ENCODE results near the gene TRAF7.
"Not testable (repeated sequence)": the region's sequence is repeated elsewhere in the genome, so short reads cannot be mapped to it uniquely, and the experiment has no call there.

TRAF7 gene

GRCh38 chr16:2155091-2155950 lies at the start of gene TRAF7:
TSS of gene TRAF7 (plus strand) at chr16:2155782. CDS start at chr16:2163921, 8,139 bp downstream.
- Mint-ChIP-seq H3K9me3 (no peaks in the 10 kb centered on the region), H3K36me3 (peaks cover 48 to 60% of the 10 kb centered on the region in 2 donors), H3K4me3 (peak within 1 kb of the TSS; percentile 96), H3K4me1 (peaks cover 42 to 89% of the 10 kb centered on the region in 2 donors), H3K27me3 (no peaks in the 10 kb centered on the region), H3K27ac (peak within 1 kb of the TSS; percentile 97)
- ATAC-seq (replicated peaks): peak; percentile 91 to 95
- DNase-seq: peak; percentile 99

- not testable (repeated sequence) for H3K27me3 Mint-ChIP-seq; DNase-seq; H3K27ac Mint-ChIP-seq; H3K9me3 Mint-ChIP-seq; H3K4me3 Mint-ChIP-seq; H3K4me1 Mint-ChIP-seq; ATAC-seq (replicated peaks)
- peaks cover 12 to 21% of the 10 kb centered on the region in 2 donors for H3K36me3 Mint-ChIP-seq
Measured at GRCh38 chr16:2106211-2106610, 49.4 kb upstream of the TRAF7 start.

GRCh38 chr16:2107121-2107790 lies 48.3 kb upstream of the TRAF7 start:
- H3K4me3 Mint-ChIP-seq; H3K9me3 Mint-ChIP-seq; H3K4me1 Mint-ChIP-seq; H3K27ac Mint-ChIP-seq; ATAC-seq (replicated peaks); DNase-seq; H3K27me3 Mint-ChIP-seq: not testable (repeated sequence)
- peaks cover 8 to 21% of the 10 kb centered on the region in 2 donors for H3K36me3 Mint-ChIP-seq

GRCh38 chr16:2107791-2108125 lies 47.8 kb upstream of the TRAF7 start:
- not testable (repeated sequence) for DNase-seq; H3K27me3 Mint-ChIP-seq; ATAC-seq (replicated peaks); H3K4me1 Mint-ChIP-seq; H3K4me3 Mint-ChIP-seq; H3K9me3 Mint-ChIP-seq; H3K27ac Mint-ChIP-seq
- peaks cover 9 to 22% of the 10 kb centered on the region in 2 donors for H3K36me3 Mint-ChIP-seq

GRCh38 chr16:2108446-2109270 lies 46.9 kb upstream of the TRAF7 start:
- not testable (repeated sequence) for H3K4me1 Mint-ChIP-seq; DNase-seq; ATAC-seq (replicated peaks); H3K27ac Mint-ChIP-seq; H3K27me3 Mint-ChIP-seq; H3K4me3 Mint-ChIP-seq; H3K9me3 Mint-ChIP-seq
- peaks cover 13 to 15% of the 10 kb centered on the region in 2 donors for H3K36me3 Mint-ChIP-seq

GRCh38 chr16:2109271-2109580 lies 46.4 kb upstream of the TRAF7 start:
- H3K36me3 Mint-ChIP-seq: peaks cover 13 to 15% of the 10 kb centered on the region in 2 donors
- not testable (repeated sequence) for H3K27me3 Mint-ChIP-seq; H3K4me3 Mint-ChIP-seq; H3K9me3 Mint-ChIP-seq; H3K4me1 Mint-ChIP-seq; H3K27ac Mint-ChIP-seq; ATAC-seq (replicated peaks); DNase-seq

- H3K27me3 Mint-ChIP-seq; ATAC-seq (replicated peaks); DNase-seq; H3K4me1 Mint-ChIP-seq; H3K27ac Mint-ChIP-seq; H3K9me3 Mint-ChIP-seq; H3K4me3 Mint-ChIP-seq: not testable (repeated sequence)
- H3K36me3 Mint-ChIP-seq: peaks cover 15% of the 10 kb centered on the region in 2 donors
Measured at GRCh38 chr16:2109872-2110271, 45.7 kb upstream of the TRAF7 start.

- not testable (repeated sequence) for H3K27ac Mint-ChIP-seq; H3K4me3 Mint-ChIP-seq; ATAC-seq (replicated peaks); H3K4me1 Mint-ChIP-seq; H3K27me3 Mint-ChIP-seq; DNase-seq; H3K9me3 Mint-ChIP-seq
- H3K36me3 Mint-ChIP-seq: peaks cover 12 to 17% of the 10 kb centered on the region in 2 donors
Measured at GRCh38 chr16:2110332-2111008, 45.1 kb upstream of the TRAF7 start.

- not testable (repeated sequence) for H3K27ac Mint-ChIP-seq; H3K27me3 Mint-ChIP-seq; H3K4me3 Mint-ChIP-seq; H3K9me3 Mint-ChIP-seq; ATAC-seq (replicated peaks); DNase-seq; H3K4me1 Mint-ChIP-seq
- peaks cover 12 to 17% of the 10 kb centered on the region in 2 donors for H3K36me3 Mint-ChIP-seq
Measured at GRCh38 chr16:2111009-2111353, 44.6 kb upstream of the TRAF7 start.

- not testable (repeated sequence) for H3K27me3 Mint-ChIP-seq; DNase-seq; H3K4me3 Mint-ChIP-seq; H3K4me1 Mint-ChIP-seq; ATAC-seq (replicated peaks); H3K27ac Mint-ChIP-seq; H3K9me3 Mint-ChIP-seq
- H3K36me3 Mint-ChIP-seq: peaks cover 13 to 17% of the 10 kb centered on the region in 2 donors
Measured at GRCh38 chr16:2111412-2112335, 43.9 kb upstream of the TRAF7 start.

- peaks cover 10 to 13% of the 10 kb centered on the region in 2 donors for H3K36me3 Mint-ChIP-seq
- not testable (repeated sequence) for H3K4me1 Mint-ChIP-seq; H3K27ac Mint-ChIP-seq; ATAC-seq (replicated peaks); H3K27me3 Mint-ChIP-seq; H3K4me3 Mint-ChIP-seq; H3K9me3 Mint-ChIP-seq; DNase-seq
Measured at GRCh38 chr16:2112539-2113106, 43.0 kb upstream of the TRAF7 start.

GRCh38 chr16:2114225-2114624 lies 41.4 kb upstream of the TRAF7 start:
- peaks cover 10 to 12% of the 10 kb centered on the region in 2 donors for H3K36me3 Mint-ChIP-seq
- not testable (repeated sequence) for H3K4me1 Mint-ChIP-seq, H3K4me3 Mint-ChIP-seq

More at GRCh38 chr16:2114225-2114624, 41.4 kb upstream of the TRAF7 start:
- H3K27ac Mint-ChIP-seq; ATAC-seq (replicated peaks); DNase-seq; H3K27me3 Mint-ChIP-seq; H3K9me3 Mint-ChIP-seq: not testable (repeated sequence)

Data from stimulated activated naive B cell treated with anti-CD40 and anti-IgM and Interleukin-4, amounts not matched to agents 10 μg/mL and 1 μg/mL and 100 μg/mL, for 72 hours (primary cell).